Thyroid gland (tissue), 4 donors: ENCODE results near the gene SMC3.

Experiments used
- POLR2A ChIP-seq, 2 donors: fragments of 450-650 bp; IDR thresholded peaks; one replicate each; pipeline ENCODE4 v1.6.1; 2017; ENCODE audit warnings: antibody characterized with exemption in 2 of 2, mild to moderate bottlenecking in 2 of 2, moderate library complexity in 1 of 2
- TF ChIP-seq, protein P1 (sequence below), 6 experiments: fragments of 200-600 bp in 3 of 6; fragments of 450-650 bp in 3 of 6; sonication (generic) in 3 of 6; IDR thresholded peaks; one replicate each; pipeline ENCODE4 v1.5.1; 2016 to 2019; ENCODE audit warnings: antibody characterized with exemption in 6 of 6, mild to moderate bottlenecking in 2 of 6, inconsistent platforms in 1 of 6, moderate library complexity in 1 of 6

DNA sequence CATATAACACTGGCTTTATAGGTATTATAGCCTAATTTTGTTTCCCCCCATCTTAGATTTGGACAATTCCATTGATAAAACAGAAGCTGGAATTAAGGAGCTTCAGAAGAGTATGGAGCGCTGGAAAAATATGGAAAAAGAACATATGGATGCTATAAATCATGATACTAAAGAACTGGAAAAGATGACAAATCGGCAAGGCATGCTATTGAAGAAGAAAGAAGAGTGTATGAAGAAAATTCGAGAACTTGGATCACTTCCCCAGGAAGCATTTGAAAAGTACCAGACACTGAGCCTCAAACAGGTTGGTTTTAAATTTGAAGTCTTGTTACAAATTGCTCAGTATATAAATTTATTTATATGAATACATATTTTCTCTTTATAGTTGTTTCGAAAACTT, 34.1 kb downstream of the SMC3 start:
- no peak for TF ChIP-seq POLR2A (IDR thresholded peaks at IDR 0.05)
- TF ChIP-seq, protein P1, sequence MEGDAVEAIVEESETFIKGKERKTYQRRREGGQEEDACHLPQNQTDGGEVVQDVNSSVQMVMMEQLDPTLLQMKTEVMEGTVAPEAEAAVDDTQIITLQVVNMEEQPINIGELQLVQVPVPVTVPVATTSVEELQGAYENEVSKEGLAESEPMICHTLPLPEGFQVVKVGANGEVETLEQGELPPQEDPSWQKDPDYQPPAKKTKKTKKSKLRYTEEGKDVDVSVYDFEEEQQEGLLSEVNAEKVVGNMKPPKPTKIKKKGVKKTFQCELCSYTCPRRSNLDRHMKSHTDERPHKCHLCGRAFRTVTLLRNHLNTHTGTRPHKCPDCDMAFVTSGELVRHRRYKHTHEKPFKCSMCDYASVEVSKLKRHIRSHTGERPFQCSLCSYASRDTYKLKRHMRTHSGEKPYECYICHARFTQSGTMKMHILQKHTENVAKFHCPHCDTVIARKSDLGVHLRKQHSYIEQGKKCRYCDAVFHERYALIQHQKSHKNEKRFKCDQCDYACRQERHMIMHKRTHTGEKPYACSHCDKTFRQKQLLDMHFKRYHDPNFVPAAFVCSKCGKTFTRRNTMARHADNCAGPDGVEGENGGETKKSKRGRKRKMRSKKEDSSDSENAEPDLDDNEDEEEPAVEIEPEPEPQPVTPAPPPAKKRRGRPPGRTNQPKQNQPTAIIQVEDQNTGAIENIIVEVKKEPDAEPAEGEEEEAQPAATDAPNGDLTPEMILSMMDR (IDR thresholded peaks at IDR 0.05): no peak
